IPS-NIHi11 (cell line): ENCODE data around the gene COMT.
"Not testable (repeated sequence)": the region's sequence is repeated elsewhere in the genome, so short reads cannot be mapped to it uniquely, and the experiment has no call there.

Experiments
- DNase-seq: peaks from one replicate; pipeline ENCODE4 v3.0.0; 2012; ENCODE audit warnings: mixed read lengths, low spot score

COMT gene

GRCh38 chr22:19909350-19910179, 32.0 kb upstream of the COMT start:
- DNase-seq: peak; percentile 89

GRCh38 chr22:19910180-19910744, 31.3 kb upstream of the COMT start:
- no peak for DNase-seq

GRCh38 chr22:19911540-19912270, 29.9 kb upstream of the COMT start:
- no peak for DNase-seq

- peak; percentile 60 for DNase-seq
These were observed 29.1 kb upstream of the COMT start for GRCh38 chr22:19912271-19912999.

- DNase-seq: no peak
These were observed 28.1 kb upstream of the COMT start for GRCh38 chr22:19913337-19913936.

GRCh38 chr22:19914201-19914943, 27.2 kb upstream of the COMT start:
- no peak for DNase-seq

- no peak for DNase-seq
These were observed 26.2 kb upstream of the COMT start for GRCh38 chr22:19915287-19915954.

- DNase-seq: no peak
These were observed 25.6 kb upstream of the COMT start for GRCh38 chr22:19916006-19916405.

GRCh38 chr22:19916941-19917340, 24.6 kb upstream of the COMT start:
- DNase-seq: no peak

GRCh38 chr22:19917389-19918138, 24.0 kb upstream of the COMT start:
- no peak for DNase-seq

- DNase-seq: no peak
These were observed 23.1 kb upstream of the COMT start for GRCh38 chr22:19918332-19919106.

GRCh38 chr22:19919701-19920363, 21.7 kb upstream of the COMT start:
- DNase-seq: no peak

- no peak for DNase-seq
These were observed 20.0 kb upstream of the COMT start for GRCh38 chr22:19921544-19922081.

- DNase-seq: no peak
These were observed 17.6 kb upstream of the COMT start for GRCh38 chr22:19923914-19924513.

- DNase-seq: not testable (repeated sequence)
These were observed 15.5 kb upstream of the COMT start for GRCh38 chr22:19926028-19926427.

- DNase-seq: no peak
These were observed 13.9 kb upstream of the COMT start for GRCh38 chr22:19927696-19928095.

- DNase-seq: no peak
These were observed 13.4 kb upstream of the COMT start for GRCh38 chr22:19928207-19928606.
